Measurements from ENCODE around the gene GDPD3.

GDPD3 gene

DNA sequence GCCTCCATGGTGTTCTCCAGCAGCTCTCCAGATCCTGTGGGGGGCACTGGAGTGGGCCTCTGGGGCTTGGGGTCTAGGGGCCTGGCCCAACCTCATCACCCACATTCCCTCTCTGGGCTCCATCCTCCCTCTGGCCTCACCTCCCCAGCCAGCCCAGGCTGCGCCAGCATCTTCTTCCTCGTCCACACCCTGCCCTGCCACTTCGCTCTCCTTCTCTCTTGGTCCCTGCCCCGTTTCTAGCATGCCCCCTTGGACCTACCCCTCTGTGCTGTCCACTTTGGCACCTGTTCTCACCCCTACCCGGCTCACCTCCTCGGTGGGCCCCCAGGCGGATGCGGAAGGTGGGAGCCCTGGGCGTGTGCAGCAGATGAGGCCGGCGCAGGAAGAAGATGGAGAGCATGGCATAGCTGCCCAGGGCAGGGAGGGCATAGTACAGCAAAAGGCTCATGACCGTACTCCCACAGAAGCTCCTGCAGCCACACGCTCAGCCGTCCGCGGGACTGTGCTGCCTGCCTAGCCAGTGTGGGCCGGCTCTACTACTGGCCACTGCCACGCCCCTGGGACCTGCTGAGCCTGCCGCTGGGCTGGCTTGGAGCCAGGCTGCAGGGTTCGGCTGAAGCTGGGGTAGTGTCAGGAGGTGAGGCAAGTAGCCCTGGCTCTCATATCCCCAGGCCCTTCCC, at the start of gene GDPD3:
Gene GDPD3, minus strand, starts transcription at position 507 of the 680 bp plus-strand sequence. Its CDS starts 59 bp downstream, at position 448.
- Histone ChIP-seq H3K27me3 (ENCODE audit: low read depth, low read length) (no peaks in the 10 kb centered on the region), H3K9me3 (ENCODE audit: insufficient read depth, low read length) (no peaks in the 10 kb centered on the region), H4K20me1 (ENCODE audit: insufficient read depth, low read length) (no peaks in the 10 kb centered on the region), H3K9ac (ENCODE audit: low read length) (no peak within 1 kb of the TSS), H3K4me3 (ENCODE audit: low read length) (peak within 1 kb of the TSS; percentile 28; the same call in 1 of the 2 replicates), H2AFZ (ENCODE audit: low read depth, low read length) (no peak within 1 kb of the TSS), H3K27ac (ENCODE audit: low read length) (no peak within 1 kb of the TSS), H3K36me3 (replicated peaks; ENCODE audit: low read depth, low read length) (no peaks in the 10 kb centered on the region), H3K4me1 (ENCODE audit: low read length) (no peaks in the 10 kb centered on the region), H3K4me2 (ENCODE audit: low read length) (peak within 1 kb of the TSS; percentile 19), H3K79me2 (ENCODE audit: low read length) (no peaks in the 10 kb centered on the region)
- TF ChIP-seq EZH2phosphoT487 (IDR thresholded peaks at IDR 0.05; ENCODE audit: low read depth) (no peak), CTCF (IDR thresholded peaks at IDR 0.05; ENCODE audit: low read depth, low read length) (no peak)

DNA sequence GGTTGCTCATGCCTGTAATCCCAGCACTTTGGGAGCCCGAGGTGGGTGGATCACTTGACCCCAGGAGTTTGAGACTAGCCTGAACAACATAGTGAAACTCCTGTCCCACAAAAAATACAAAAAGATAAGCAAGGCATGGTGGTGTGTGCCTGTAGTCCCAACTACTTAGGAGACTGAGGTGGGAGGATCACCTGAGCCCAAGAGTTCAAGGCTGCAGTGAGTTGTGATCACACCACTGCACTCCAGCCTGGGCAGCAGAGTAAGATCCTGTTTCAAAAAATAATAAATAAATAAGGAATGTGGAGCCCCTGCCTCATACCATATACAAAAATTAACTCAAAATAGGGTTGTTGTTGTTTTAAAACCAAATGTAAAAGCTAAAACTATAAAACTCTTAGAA, 43.9 kb upstream of the GDPD3 start:
- TF ChIP-seq EZH2phosphoT487 (IDR thresholded peaks at IDR 0.05; ENCODE audit: low read depth) (no peak), CTCF (IDR thresholded peaks at IDR 0.05; ENCODE audit: low read depth, low read length) (no peak)
- H3K9me3 ChIP-seq (ENCODE audit: insufficient read depth, low read length): no peaks in the 10 kb centered on the region
- 0 out of 2 replicates have a peak, but pooled peaks cover 6% of the 10 kb centered on the region for H3K4me1 ChIP-seq (ENCODE audit: low read length)
- no peak overlapping the region for H3K4me3 ChIP-seq (ENCODE audit: low read length)
- H3K36me3 ChIP-seq (replicated peaks; ENCODE audit: low read depth, low read length): no peaks in the 10 kb centered on the region
- H3K9ac ChIP-seq (ENCODE audit: low read length): no peak overlapping the region
- no peaks in the 10 kb centered on the region for H4K20me1 ChIP-seq (ENCODE audit: insufficient read depth, low read length)
- H3K4me2 ChIP-seq (ENCODE audit: low read length): no peak overlapping the region
- no peak overlapping the region for H3K27ac ChIP-seq (ENCODE audit: low read length)
- no peak overlapping the region for H2AFZ ChIP-seq (ENCODE audit: low read depth, low read length)
- no peaks in the 10 kb centered on the region for H3K79me2 ChIP-seq (ENCODE audit: low read length)
- H3K27me3 ChIP-seq (ENCODE audit: low read depth, low read length): no peaks in the 10 kb centered on the region

GRCh38 chr16:30155188-30155587, 41.9 kb upstream of the GDPD3 start:
- Histone ChIP-seq H3K36me3 (replicated peaks; ENCODE audit: low read depth, low read length) (no peaks in the 10 kb centered on the region), H3K9ac (ENCODE audit: low read length) (no peak overlapping the region), H2AFZ (ENCODE audit: low read depth, low read length) (no peak overlapping the region), H4K20me1 (ENCODE audit: insufficient read depth, low read length) (no peaks in the 10 kb centered on the region), H3K79me2 (ENCODE audit: low read length) (no peaks in the 10 kb centered on the region), H3K9me3 (ENCODE audit: insufficient read depth, low read length) (no peaks in the 10 kb centered on the region), H3K4me1 (ENCODE audit: low read length) (0 out of 2 replicates have a peak, but pooled peaks cover 6% of the 10 kb centered on the region), H3K4me3 (ENCODE audit: low read length) (no peak overlapping the region), H3K27ac (ENCODE audit: low read length) (no peak overlapping the region), H3K27me3 (ENCODE audit: low read depth, low read length) (no peaks in the 10 kb centered on the region), H3K4me2 (ENCODE audit: low read length) (no peak overlapping the region)
- TF ChIP-seq CTCF (IDR thresholded peaks at IDR 0.05; ENCODE audit: low read depth, low read length) (no peak), EZH2phosphoT487 (IDR thresholded peaks at IDR 0.05; ENCODE audit: low read depth) (no peak)

GRCh38 chr16:30152517-30152916, 39.2 kb upstream of the GDPD3 start:
- no peaks in the 10 kb centered on the region for H3K36me3 ChIP-seq (replicated peaks; ENCODE audit: low read depth, low read length)
- H3K4me2 ChIP-seq (ENCODE audit: low read length): no peak overlapping the region
- H4K20me1 ChIP-seq (ENCODE audit: insufficient read depth, low read length): no peaks in the 10 kb centered on the region
- H3K9ac ChIP-seq (ENCODE audit: low read length): no peak overlapping the region
- no peak overlapping the region for H3K4me3 ChIP-seq (ENCODE audit: low read length)
- no peaks in the 10 kb centered on the region for H3K27me3 ChIP-seq (ENCODE audit: low read depth, low read length)
- H3K27ac ChIP-seq (ENCODE audit: low read length): no peak overlapping the region
- H3K9me3 ChIP-seq (ENCODE audit: insufficient read depth, low read length): peaks cover 8% of the 10 kb centered on the region; the same call in 1 of the 2 replicates
- no peaks in the 10 kb centered on the region for H3K4me1 ChIP-seq (ENCODE audit: low read length)
- no peak overlapping the region for H2AFZ ChIP-seq (ENCODE audit: low read depth, low read length)
- no peak for TF ChIP-seq EZH2phosphoT487 (IDR thresholded peaks at IDR 0.05; ENCODE audit: low read depth)
- TF ChIP-seq CTCF (IDR thresholded peaks at IDR 0.05; ENCODE audit: low read depth, low read length): no peak
- no peaks in the 10 kb centered on the region for H3K79me2 ChIP-seq (ENCODE audit: low read length)
